ENCODE data around the gene FRMD6.
"Not testable (repeated sequence)": the region's sequence is repeated elsewhere in the genome, so short reads cannot be mapped to it uniquely, and the experiment has no call there.

Gene FRMD6

DNA sequence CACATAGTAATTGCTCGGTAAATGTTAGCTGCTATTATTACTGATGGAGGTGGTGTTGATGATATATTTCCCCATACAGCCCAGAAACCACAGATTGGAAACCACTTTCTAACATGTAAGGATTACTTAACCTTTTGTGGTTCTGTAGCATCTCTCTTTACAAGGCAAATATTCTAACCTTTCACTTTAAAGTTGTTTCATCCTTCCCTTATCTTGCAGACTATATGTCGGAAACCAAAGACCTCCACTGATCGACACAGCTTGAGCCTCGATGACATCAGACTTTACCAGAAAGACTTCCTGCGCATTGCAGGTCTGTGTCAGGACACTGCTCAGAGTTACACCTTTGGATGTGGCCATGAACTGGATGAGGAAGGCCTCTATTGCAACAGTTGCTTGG is 75.8 kb downstream of the FRMD6 start:
- no peak for DNase-seq

DNA sequence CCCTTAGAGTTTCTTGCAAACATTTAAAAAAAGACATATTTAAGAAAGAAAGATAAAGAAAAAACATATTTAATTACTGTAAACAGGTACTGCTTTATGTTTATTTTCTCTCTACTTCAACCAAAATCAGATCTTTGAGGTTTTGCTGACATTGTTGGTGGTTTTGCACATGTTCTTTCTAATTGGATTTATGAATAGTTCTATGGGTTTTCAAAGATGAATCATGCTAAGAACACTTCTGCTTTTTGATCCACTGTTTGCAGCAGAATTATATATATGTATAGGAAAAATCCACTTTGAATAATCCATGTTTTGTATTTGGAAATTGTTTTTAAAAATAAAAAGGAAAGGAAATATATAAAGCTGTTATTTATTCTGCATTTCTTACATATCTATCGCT is 78.4 kb downstream of the FRMD6 start:
- DNase-seq, result no peak

DNA sequence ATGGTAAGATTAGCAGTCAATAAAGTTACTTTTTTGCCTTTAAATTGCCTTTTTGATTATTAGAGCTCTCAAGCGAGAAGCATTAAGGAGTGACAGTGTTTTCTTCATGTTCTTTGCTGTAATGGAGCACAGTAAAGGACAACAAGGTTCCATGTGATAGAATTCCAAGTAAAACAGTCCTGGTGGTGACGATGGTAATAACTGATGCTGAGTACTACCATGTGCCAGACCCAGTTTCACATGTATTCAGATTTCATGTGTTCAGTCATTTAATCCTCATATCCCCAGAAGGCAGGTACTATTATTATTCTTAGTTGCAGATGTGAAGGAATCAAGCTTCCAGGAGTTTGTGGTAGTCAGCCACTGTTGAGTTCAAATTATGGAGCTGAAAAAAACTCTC is 79.0 kb downstream of the FRMD6 start:
- no peak for DNase-seq

DNA sequence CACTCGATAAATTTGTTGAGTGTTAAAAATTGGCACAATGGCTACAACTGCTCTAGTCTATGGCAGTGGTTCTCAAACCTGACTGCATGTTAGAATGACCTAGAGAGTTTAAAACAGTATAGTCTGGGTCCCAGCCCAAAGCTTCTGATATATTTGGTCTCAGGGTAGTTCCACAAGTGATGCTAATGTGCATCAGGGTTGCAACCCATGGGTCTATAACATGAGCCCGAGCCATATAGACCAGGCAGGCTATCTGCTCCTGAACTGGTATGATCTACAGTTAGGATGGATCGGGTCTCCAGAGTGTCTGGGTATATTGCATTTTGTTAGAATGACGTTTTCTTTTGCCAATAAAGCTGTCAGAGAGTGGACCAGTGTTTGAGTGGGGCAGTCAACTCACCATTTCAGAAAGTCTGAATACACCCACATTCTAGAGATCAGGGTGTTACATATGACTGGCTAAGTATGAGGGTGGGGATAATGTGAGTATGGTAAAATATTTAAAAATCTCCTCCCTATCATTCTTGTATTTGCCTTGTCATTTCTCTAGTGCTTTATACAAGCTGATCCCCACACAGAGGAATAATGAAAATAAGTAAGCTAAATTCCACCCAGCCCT is 80.9 kb downstream of the FRMD6 start:
- DNase-seq, result no peak

DNA sequence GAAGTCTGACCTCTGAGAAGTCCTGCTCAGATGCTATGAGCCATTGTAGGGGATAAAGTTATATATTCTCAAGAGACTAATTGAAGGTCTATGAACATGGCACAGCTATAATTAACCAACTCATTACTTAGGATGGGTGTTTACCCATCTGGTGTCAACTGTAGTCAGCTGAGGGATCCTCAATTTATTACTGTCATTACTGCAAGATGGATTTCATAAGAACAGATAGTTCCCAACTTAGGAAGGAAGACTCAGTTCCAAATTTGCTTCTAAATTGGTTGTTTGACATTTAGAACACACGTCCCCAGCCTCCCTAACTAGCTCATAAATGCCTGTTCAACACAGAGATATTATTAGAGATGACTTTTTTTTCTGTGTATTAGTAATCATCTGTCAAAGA is 81.4 kb downstream of the FRMD6 start:
- no peak for DNase-seq

DNA sequence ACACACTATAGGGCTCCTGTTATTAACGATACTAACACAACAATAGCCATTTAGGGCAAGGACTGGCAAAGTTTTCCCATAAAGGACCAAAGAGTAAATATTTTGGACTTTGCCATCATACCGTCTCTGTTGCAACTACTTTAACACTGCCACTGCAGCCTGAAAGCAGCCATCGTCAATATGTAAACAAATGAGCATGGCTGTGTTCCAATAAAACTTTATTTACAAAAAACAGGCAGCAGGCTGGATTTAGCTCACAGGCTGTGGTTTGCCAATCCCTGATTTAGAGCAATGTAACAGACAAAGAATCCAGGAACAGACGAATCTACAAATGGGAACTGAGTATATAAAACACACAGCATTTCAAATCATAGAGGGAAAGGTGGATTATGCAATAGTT is 84.1 kb downstream of the FRMD6 start:
- DNase-seq, result no peak

DNA sequence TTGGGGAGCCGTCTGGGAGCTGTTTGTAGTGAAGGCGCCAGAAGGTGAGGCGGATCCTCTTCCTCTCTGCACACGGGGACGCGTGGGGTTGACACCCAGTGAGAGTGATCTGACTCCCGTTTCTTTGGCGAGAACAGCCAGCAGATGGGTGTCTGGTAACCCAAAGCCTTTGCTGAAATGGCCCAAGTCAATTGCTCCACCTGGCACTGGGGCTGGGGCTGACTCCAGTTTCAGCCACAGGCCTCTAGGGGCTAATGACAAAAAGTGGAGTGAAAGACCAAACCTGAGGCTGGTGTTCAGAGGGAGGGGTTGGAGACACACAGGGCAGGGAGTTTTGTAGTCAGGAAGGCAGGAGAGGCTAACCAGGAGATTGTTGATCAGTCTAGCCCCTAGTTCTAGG is 87.0 kb downstream of the FRMD6 start:
- DNase-seq, result no peak

DNA sequence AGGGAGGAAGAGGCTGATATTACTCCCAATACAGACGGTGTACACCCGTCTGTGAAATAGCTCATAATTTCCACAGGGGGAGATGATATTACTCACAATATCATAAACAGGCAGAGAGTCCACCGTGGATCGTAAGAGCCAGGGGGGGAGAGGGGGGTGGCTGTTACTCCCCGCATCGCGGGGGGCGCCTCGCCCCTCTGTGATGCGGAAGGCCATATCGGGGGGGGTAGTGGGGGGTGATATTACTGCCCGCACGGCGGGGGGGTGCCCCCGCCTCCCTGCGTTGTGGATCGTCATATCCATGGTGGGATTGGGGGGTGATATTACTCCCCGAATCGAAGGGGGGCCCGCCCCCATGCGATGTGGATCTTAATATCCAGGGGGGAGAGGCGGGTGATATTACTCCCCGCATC is 91.9 kb downstream of the FRMD6 start:
- DNase-seq, result no peak

DNA sequence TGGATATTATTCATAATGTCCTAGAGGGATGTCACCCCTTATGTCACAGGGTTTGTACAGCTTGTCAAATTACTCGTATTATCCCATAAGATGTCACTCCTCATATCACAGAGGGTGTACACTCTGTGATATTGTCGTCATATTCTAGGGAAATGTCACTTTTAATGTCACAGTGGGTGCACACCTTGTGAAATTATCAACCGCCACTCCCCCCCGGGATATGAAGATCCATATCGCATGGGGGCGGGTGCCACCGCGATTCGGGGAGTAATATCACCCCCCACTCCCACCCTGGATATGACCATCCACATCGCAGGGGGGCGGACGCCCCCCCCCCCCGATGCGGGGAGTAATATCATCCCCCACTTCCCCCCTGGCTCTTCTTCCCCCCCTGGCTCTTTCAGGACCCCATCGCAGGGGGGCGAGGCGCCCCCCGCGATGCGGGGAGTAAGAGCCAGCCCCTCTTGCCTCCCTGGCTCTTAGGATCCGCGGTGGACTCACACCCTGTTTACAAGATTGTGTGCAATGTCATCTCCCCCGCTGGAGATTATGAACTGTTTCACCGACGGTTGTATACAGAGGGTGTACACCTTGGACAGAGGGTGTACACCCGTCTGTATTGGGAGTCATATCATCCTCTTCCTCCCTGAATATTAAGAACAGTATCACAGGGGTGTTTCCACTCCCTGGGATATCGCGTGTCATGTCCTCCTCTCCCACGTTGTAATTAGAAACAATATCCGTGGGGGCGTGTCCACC is 92.8 kb downstream of the FRMD6 start:
- no peak for DNase-seq

DNA sequence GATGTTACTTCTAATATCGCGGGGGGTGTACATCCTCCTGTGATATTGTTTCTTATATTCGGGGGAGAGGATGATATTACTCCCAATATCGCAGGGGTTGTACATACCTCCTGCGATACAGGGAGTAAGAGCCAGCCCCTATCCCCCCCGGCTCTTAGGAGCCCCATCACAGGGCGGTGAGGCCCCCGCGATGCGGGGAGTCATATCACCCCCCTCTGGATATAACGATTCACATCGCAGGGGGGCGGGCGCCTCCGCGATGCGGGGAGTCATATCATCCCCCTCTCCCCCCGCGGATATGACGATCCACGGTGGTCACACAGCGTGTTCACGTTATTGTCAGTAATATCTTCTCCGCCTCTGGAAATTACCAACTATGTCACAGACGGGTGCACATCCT is 95.1 kb downstream of the FRMD6 start:
- DNase-seq, result not testable (repeated sequence)

DNA sequence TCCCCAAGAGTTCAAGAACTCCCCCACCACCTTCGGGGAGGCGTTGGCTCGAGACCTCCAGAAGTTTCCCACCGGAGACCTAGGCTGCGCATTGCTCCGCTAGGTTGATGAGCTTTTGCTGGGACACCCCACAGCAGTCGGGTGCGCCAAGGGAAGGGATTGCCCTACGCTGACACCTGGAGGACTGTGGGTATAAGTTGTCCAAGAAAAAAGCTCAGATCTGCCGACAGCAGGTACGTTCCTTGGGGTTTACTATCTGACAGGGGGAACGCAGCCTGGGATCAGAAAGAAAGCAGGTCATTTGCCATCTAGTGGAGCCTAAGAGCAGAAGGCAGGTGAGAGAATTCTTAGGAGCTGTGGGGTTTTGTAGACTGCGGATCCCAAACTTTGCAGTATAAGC is 98.8 kb downstream of the FRMD6 start:
- no peak for DNase-seq

DNA sequence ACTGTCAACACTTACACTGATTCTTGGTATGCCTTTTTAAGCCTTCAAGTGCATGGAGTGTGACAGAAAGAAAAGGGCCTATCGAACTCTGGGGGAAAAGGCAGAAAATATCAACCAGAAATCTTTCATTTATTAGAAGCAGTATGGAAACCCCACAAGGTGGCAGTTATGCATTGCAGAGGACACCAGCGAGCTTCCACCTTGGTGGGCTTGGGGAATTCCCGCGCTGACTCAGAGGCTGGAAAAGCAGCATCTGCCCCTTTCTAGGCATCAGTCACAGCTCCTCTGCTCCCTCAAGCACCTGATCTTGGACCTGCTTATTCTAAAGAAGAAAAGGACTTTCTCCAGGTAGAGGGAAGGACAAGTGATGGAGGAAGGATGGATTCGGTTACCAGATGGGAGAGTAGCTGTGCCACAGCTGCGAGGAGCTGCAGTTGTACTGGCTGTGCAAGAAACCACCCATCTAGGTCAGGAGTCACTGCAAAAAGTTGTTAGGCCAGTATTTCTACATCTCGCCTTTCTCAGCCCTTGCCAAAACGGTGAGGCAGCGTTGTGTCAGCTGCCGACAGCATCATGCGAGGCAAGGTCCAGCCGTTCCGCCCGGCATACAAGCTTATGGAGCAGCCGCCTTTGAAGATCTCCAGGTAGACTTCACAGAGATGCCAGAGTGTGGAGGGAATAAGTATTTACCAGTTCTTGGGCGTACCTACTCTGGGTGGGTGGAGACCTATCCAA is 100.1 kb downstream of the FRMD6 start:
- DNase-seq, result peak; percentile 72

DNA sequence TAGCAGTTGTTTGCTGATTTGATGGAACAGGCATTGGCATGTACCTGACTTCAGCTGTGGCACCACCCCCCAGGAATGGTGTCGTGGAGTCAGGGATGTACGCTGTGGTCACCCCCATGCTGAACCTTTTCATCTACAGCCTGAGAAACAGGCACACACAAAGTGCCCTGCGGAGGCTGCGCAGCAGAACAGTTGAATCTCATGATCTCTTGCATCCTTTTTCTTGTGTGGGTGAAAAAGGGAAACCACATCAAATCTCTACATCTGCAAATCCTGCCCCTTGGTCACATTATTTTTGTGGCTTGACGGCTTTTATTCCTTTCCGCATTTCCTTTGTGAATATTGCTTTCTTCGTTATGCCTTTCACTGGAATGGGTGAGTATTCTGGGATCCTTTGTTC is 106.0 kb downstream of the FRMD6 start:
- DNase-seq, result not testable (repeated sequence)

DNA sequence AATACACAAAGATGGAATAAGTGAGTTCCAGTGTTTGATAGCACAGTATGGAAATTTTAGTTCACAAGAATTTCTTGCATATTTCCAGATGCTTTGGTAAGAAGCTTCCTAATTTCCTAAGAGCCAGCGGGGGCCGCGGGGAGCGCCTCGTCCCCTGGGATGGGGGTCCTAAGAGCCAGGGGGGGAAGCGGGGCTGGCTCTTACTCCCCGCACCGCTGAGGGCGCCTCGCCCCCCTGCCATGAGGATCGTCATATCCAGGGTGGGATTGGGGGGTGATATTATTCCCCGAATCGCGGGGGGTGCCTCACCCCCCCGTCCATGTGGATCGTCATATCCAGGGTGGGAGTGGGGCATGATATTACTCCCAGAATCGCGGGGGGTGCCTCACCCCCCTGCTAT is 108.2 kb downstream of the FRMD6 start:
- DNase-seq, result no peak

DNA sequence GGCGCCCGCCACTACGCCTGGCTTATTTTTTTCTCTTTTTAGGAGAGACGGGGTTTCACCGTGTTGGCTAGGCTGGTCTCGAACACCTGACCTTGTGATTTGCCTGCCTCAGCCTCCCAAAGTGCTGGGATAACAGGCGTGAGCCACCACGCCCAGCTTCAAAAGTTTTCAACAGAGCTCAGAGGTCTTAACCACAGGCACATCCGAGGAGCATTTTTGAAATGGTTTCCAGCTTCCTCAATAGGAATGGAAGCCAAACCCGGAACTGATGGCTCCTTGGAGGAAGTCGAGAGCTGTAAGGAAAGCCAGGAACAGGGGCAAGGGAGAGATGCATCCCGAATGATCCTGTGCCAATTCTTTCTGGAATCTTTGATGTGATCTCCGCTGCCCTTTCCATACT is 114.0 kb downstream of the FRMD6 start:
- DNase-seq, result not testable (repeated sequence)

DNA sequence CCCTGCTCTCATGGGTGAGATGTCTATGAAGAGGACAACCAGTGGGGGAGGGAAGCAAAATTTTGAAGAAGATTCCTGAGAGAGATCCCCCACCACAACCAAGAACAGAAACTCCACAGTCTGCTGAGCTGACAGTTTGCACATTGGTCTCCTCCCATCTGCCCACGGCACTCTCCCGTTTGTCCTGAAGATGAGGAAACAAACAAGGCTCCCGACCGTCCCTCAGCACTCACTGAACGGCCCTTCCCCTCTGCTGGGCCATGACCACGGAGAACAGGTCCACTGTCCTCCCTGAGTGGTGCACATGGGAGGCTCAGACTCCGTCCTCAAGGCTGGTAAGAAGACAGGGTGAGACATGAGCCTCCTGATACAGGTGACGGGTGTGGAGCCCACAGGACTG is 114.9 kb downstream of the FRMD6 start:
- DNase-seq, result not testable (repeated sequence)

DNA sequence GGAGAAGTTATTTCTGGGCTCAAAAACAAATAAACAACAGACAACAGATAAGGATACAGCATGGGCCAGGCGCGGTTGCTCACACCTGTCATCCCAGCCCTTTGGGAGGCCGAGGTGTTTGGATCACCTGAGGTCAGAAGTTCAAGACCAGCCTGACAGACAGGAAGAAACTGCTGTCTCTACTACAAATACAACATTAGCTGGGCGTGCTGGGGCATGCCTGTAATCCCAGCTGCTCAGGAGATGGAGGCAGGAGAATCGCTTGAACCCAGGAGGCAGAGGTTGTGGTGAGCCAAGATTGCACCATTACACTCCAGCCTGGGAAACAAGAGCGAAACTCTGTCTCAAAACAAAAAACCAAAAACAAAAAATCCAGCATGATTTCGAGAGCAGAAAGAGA is 117.6 kb downstream of the FRMD6 start:
- not testable (repeated sequence) for DNase-seq

DNA sequence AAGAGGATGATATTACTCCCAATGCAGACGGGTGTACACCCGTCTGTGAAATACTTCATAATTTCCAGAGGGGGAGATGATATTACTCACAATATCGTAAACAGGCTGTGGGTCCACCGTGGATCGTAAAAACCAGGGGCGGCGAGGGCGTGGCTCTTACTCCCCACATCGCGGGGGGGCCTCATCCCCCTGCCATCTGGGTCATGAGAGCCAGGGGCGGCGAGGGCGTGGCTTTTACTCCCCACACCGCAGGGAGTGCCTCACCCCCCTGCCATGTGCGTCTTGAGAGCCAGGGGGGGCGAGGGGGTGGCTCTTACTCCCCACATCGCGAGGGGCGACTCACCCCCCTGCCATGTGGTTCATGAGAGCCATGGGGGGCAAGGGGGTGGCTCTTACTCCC is 122.5 kb downstream of the FRMD6 start:
- no peak for DNase-seq

DNA sequence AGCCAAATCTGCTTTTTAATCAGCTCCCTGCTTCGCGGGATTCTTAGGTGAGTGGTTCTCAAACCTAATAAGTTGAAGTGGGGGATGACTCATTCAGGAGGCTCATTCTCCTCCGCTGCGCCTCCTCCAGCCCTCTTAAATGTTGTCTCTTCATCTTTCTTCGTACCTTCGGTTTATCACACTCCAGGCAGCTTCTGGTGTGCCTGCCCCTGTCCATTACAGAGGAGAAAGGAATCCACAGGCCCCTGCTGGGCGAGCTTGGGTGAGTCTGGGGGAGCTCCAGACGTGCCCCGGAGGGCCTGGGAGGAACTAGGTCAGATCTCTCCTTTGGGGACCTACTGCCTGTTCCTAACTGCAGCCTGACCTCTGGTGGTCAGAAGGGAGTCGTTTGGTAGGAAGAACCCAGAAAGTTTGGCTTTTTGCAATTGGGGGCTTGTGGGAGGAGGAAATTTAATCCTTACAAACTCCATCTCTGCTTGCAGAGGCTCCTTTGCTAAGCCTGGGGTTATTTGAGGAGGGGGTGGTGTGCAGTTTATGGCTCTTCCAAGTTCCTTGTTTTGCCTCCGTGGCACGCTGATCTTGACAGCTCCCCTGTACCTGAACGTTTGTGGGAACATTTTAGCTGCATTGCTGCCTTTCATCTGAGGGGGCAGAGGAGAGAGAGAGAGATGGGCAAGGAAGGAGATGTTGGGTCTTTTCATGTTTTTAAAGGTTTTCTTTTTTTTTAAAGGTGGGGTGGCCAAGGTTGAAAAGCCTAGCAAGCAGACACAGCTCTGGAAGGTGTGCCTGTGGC is 124.6 kb downstream of the FRMD6 start:
- DNase-seq, result peak; percentile 67

DNA sequence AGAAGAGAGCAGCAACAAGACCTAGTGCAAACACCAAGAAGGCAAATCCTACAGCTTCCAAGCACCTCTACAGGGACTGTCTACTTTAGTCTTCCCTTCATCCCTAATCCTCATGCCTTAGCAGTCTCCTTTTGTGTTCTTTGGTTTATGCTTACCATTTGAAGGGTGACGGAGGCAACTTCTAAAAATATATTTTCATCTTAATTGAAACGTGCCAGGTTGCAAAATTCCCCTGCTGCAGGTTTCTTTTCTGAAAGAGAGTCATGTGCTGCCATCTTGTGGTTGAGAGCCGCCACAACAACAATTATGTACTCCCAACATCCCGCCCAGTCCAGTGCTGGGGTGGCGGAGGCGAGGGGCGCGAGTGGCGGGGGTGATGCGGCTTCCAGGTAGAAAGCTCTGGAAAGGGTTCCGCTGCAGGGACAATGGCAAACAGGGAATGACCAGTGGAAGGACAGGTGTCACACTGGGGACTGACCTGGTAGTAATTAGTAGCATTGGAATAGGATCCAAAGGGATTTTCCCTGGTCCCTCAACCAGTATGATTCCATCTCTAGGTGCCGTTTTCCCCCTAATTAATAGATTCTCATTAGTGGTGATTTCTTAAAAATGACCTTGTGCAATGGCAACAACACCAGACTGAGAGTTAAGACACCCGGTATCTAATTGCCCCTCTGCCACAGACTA is 128.4 kb downstream of the FRMD6 start:
- DNase-seq, result peak; percentile 88
